Thoracic aorta (tissue), 2 donors: ENCODE data around the gene WIZ. TPM values are rescaled to one million over a fixed set of nuclear protein-coding genes. Genes with fewer than 3 reads are reported as not detected.
A peak's percentile ranks its signal among the peaks of the same experiment; 100 is the strongest.

Experiments used
- ATAC-seq: fragments of 150-250 bp; one replicate; pipeline ENCODE4 v1.8.0; 2017; ENCODE audit warnings: low read depth; ENCODE audit not compliant: insufficient number of reproducible peaks, low FRiP score
- DNase-seq: peaks from one replicate; pipeline ENCODE4 v3.0.0-alpha.2; 2020; ENCODE audit warnings: low spot score
- H3K27ac ChIP-seq, 2 donors: fragments of 200-600 bp; sonication (generic); 1 replicate in 1 of 2; 2 replicates in 1 of 2; pipeline ENCODE4 v1.5.1; 2016; ENCODE audit warnings: mild to moderate bottlenecking in 2 of 2, moderate library complexity in 2 of 2
- H3K27me3 ChIP-seq: fragments of 200-600 bp; sonication (generic); replicated peaks from 2 replicates; pipeline ENCODE4 v1.6.0; 2016; ENCODE audit warnings: mild to moderate bottlenecking; ENCODE audit not compliant: insufficient read depth
- H3K36me3 ChIP-seq: fragments of 200-600 bp; sonication (generic); one replicate; pipeline ENCODE4 v1.5.1; 2016
- H3K4me1 ChIP-seq, 2 donors: fragments of 200-600 bp; sonication (generic); 1 replicate in 1 of 2; 2 replicates in 1 of 2; pipeline versions ENCODE4 v1.5.1 to v1.6.0; 2016; ENCODE audit warnings: low read depth in 2 of 2, mild to moderate bottlenecking in 1 of 2; ENCODE audit not compliant: control insufficient read depth in 1 of 2
- H3K4me3 ChIP-seq: fragments of 200-600 bp; sonication (generic); 2 replicates; pipeline ENCODE4 v1.5.1; 2016; ENCODE audit warnings: mild to moderate bottlenecking
- H3K9me3 ChIP-seq: fragments of 200-600 bp; sonication (generic); 2 replicates; pipeline ENCODE4 v1.5.1; 2016
- total RNA-seq, 2 donors: library from RNA; depleted of rRNA; stranded (reverse); fragments of >200 nt; gene quantifications; one replicate each; pipeline versions ENCODE4 v1.1.0 to v1.2.3, GENCODE V29; 2016
- TF ChIP-seq, protein P1 (sequence below): fragments of 200-600 bp; sonication (generic); IDR thresholded peaks from one replicate; pipeline ENCODE4 v1.5.1; 2019; ENCODE audit warnings: antibody characterized with exemption

WIZ gene
- total RNA-seq, 2 donors from 2014 or later: 37.8 to 45.3 TPM

GRCh38 chr19:15381864-15382263 is 67.9 kb downstream of the WIZ start:
- peaks cover 18 to 23% of the 10 kb centered on the region in 2 donors for H3K4me1 ChIP-seq
- H3K27me3 ChIP-seq: no peaks in the 10 kb centered on the region
- no peaks in the 10 kb centered on the region for H3K9me3 ChIP-seq
- TF ChIP-seq, protein P1, sequence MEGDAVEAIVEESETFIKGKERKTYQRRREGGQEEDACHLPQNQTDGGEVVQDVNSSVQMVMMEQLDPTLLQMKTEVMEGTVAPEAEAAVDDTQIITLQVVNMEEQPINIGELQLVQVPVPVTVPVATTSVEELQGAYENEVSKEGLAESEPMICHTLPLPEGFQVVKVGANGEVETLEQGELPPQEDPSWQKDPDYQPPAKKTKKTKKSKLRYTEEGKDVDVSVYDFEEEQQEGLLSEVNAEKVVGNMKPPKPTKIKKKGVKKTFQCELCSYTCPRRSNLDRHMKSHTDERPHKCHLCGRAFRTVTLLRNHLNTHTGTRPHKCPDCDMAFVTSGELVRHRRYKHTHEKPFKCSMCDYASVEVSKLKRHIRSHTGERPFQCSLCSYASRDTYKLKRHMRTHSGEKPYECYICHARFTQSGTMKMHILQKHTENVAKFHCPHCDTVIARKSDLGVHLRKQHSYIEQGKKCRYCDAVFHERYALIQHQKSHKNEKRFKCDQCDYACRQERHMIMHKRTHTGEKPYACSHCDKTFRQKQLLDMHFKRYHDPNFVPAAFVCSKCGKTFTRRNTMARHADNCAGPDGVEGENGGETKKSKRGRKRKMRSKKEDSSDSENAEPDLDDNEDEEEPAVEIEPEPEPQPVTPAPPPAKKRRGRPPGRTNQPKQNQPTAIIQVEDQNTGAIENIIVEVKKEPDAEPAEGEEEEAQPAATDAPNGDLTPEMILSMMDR: no peak
- ATAC-seq (no peak), DNase-seq (no peak)
- no peak overlapping the region for H3K4me3 ChIP-seq
- H3K27ac ChIP-seq: no peak overlapping the region
- H3K36me3 ChIP-seq: no peaks in the 10 kb centered on the region

GRCh38 chr19:15381429-15381828 is 68.3 kb downstream of the WIZ start:
- ATAC-seq (no peak), DNase-seq (no peak)
- TF ChIP-seq, protein P1: no peak
- Histone ChIP-seq H3K27ac (no peak overlapping the region), H3K4me3 (no peak overlapping the region), H3K9me3 (no peaks in the 10 kb centered on the region), H3K36me3 (no peaks in the 10 kb centered on the region), H3K4me1 (peaks cover 20 to 27% of the 10 kb centered on the region in 2 donors), H3K27me3 (no peaks in the 10 kb centered on the region)

DNA sequence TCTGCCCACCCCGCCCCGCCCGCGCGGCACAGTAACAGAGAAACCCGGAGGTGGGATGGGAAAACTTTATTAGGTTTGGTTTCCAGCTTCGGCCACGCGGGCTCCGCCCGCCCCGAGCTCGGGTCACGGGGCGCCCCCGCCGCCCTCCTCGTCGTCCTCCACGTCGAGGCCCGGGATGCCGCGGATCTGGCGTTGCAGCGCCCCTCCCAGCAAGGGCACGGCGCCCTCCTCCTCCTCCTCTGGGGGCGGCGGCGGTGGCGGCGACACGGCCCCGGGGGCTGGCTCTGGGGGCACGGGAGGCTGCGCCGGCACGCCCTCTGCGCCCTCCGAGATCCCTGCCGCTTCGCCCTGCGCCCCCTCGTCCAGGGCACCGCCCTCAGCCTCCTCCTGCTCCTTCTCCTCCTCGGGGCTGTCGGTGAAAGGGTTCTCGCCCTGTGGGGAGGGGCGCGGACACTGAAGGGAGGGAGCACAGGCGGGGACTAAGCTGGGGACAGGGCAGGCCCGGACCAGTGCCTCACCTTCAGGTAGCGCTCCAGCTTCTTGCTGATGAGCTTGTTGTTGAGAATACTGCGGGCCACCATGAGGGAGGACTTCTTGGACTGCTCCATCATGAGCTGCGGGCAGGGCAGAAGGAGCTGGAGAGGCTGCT is 69.6 kb downstream of the WIZ start:
- DNase-seq: no peak
- Histone ChIP-seq H3K27ac (peak overlapping the region; percentile 83 to 92), H3K4me1 (peaks cover 25 to 40% of the 10 kb centered on the region in 2 donors), H3K36me3 (no peaks in the 10 kb centered on the region), H3K27me3 (no peaks in the 10 kb centered on the region), H3K4me3 (peak overlapping the region; percentile 86), H3K9me3 (no peaks in the 10 kb centered on the region)
- ATAC-seq: no peak
- TF ChIP-seq, protein P1: no peak

GRCh38 chr19:15379083-15379998 is 70.4 kb downstream of the WIZ start, which contains the start of gene AKAP8:
Gene AKAP8, minus strand, starts transcription at chr19:15379787. Its CDS starts 56 bp downstream, at chr19:15379731.
- DNase-seq (peak; percentile 90), ATAC-seq (peak; percentile 95)
- H3K36me3 ChIP-seq: no peaks in the 10 kb centered on the region
- peaks cover 28 to 48% of the 10 kb centered on the region in 2 donors for H3K4me1 ChIP-seq
- H3K9me3 ChIP-seq: no peaks in the 10 kb centered on the region
- H3K27me3 ChIP-seq: no peaks in the 10 kb centered on the region
- H3K27ac ChIP-seq: peak within 1 kb of the TSS; percentile 92 to 98
- H3K4me3 ChIP-seq: peak within 1 kb of the TSS; percentile 86
- TF ChIP-seq, protein P1: no peak

DNA sequence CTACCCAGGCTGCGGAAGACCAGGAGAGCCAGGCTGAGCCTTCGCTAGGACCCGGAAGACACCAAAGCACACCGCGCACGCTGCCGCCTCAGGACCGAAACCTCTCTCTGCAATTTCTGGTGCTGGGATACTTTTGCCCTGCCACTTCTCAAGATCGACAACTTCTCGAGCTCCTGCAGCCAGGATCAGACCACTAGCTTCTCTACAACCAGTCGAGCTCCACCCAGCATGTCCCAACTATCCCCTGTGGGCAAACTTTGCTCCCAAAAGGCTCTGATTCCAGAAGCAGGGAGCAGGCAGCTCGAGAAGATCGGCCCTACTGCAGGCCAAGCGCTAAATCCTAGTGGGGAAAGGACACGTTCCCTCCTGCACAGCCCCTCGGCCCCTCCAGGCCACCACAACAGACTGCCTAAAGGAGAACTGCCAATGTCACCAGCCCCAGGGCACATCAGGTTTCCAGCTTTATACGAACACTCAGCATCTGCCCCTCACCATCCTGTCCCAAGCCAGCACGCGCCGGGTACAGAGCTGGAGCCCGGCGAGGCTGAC is 71.1 kb downstream of the WIZ start:
- Histone ChIP-seq H3K27me3 (no peaks in the 10 kb centered on the region), H3K4me1 (peaks cover 33 to 55% of the 10 kb centered on the region in 2 donors), H3K9me3 (no peaks in the 10 kb centered on the region), H3K36me3 (peaks cover 3% of the 10 kb centered on the region), H3K4me3 (peak overlapping the region; percentile 86), H3K27ac (peak overlapping the region; percentile 92 to 98)
- TF ChIP-seq, protein P1: no peak
- DNase-seq (no peak), ATAC-seq (no peak)
